ENCODE results near the gene TM2D3.

TM2D3 gene

GRCh38 chr15:101696829-101697228, 44.6 kb upstream of the TM2D3 start:
- no peak for DNase-seq (ENCODE audit: low read depth in 1 of 2, low spot score in 1 of 2)
- Histone ChIP-seq H3K27me3 (ENCODE audit: insufficient read depth, poor library complexity, severe bottlenecking) (no peaks in the 10 kb centered on the region), H3K27ac (replicated peaks) (no peak overlapping the region), H3K4me3 (replicated peaks; ENCODE audit: insufficient read depth, low read length) (no peak overlapping the region)
- TF ChIP-seq GABPA (IDR thresholded peaks at IDR 0.05; ENCODE audit: low read depth) (no peak), REST (IDR thresholded peaks at IDR 0.05; ENCODE audit: insufficient replicate concordance, low read depth) (no peak), SPI1 (IDR thresholded peaks at IDR 0.05; ENCODE audit: borderline replicate concordance, low read depth) (no peak), POLR2AphosphoS5 (IDR thresholded peaks at IDR 0.05; ENCODE audit: low read depth) (no peak)

- TF ChIP-seq SPI1 (IDR thresholded peaks at IDR 0.05; ENCODE audit: borderline replicate concordance, low read depth) (no peak), REST (IDR thresholded peaks at IDR 0.05; ENCODE audit: insufficient replicate concordance, low read depth) (no peak), POLR2AphosphoS5 (IDR thresholded peaks at IDR 0.05; ENCODE audit: low read depth) (no peak), GABPA (IDR thresholded peaks at IDR 0.05; ENCODE audit: low read depth) (no peak), CTCF (IDR thresholded peaks at IDR 0.05; ENCODE audit: insufficient read depth, low read length) (no peak)
Observed at GRCh38 chr15:101694261-101694660, 42.1 kb upstream of the TM2D3 start.

GRCh38 chr15:101692801-101693598, 40.8 kb upstream of the TM2D3 start:
- DNase-seq (ENCODE audit: low read depth in 1 of 2, low spot score in 1 of 2): no peak
- H3K27me3 ChIP-seq (ENCODE audit: insufficient read depth, poor library complexity, severe bottlenecking): no peaks in the 10 kb centered on the region
- TF ChIP-seq GABPA (IDR thresholded peaks at IDR 0.05; ENCODE audit: low read depth) (no peak), CTCF (IDR thresholded peaks at IDR 0.05; ENCODE audit: insufficient read depth, low read length) (no peak), POLR2AphosphoS5 (IDR thresholded peaks at IDR 0.05; ENCODE audit: low read depth) (no peak), REST (IDR thresholded peaks at IDR 0.05; ENCODE audit: insufficient replicate concordance, low read depth) (no peak), SPI1 (IDR thresholded peaks at IDR 0.05; ENCODE audit: borderline replicate concordance, low read depth) (no peak)
- no peak overlapping the region for H3K27ac ChIP-seq (replicated peaks)
- H3K4me3 ChIP-seq (replicated peaks; ENCODE audit: insufficient read depth, low read length): no peak overlapping the region

More at GRCh38 chr15:101694261-101694660, 42.1 kb upstream of the TM2D3 start:
- no peak for DNase-seq (ENCODE audit: low read depth in 1 of 2, low spot score in 1 of 2)
- no peak overlapping the region for H3K27ac ChIP-seq (replicated peaks)
- no peaks in the 10 kb centered on the region for H3K27me3 ChIP-seq (ENCODE audit: insufficient read depth, poor library complexity, severe bottlenecking)
- H3K4me3 ChIP-seq (replicated peaks; ENCODE audit: insufficient read depth, low read length): no peak overlapping the region

Measured in HL-60 (cell line).